GM19452 (cell line): ENCODE measurements around the gene RXRA.

ENCODE experiments used
- ATAC-seq: cut with Tn5 transposase; IDR thresholded peaks from one replicate; pipeline ENCODE4 v1.9.1; 2021; ENCODE audit not compliant: unreplicated experiment

The RXRA gene

DNA sequence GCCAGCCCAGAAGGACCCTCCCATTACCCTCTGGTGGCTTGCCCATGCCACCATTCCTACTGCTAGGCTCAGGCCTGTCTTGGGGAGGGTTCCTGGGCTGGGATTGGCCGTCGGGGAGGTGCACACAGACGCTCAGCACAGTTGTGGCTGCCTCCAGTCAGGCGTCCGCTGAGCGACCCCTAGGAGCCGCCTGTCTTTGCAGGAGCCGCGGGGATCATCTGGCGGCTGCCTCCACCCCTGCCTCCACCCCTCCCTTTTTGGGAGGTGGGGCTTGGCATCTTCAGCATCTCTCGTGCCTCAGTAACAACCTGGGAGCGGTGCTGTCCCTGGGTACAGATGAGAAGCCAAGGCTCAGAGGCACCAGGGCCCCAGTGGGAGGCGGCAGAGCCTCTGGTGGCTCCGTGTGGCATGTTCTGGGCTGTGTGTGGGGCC, 39.6 kb downstream of the RXRA start:
- no peak for ATAC-seq

DNA sequence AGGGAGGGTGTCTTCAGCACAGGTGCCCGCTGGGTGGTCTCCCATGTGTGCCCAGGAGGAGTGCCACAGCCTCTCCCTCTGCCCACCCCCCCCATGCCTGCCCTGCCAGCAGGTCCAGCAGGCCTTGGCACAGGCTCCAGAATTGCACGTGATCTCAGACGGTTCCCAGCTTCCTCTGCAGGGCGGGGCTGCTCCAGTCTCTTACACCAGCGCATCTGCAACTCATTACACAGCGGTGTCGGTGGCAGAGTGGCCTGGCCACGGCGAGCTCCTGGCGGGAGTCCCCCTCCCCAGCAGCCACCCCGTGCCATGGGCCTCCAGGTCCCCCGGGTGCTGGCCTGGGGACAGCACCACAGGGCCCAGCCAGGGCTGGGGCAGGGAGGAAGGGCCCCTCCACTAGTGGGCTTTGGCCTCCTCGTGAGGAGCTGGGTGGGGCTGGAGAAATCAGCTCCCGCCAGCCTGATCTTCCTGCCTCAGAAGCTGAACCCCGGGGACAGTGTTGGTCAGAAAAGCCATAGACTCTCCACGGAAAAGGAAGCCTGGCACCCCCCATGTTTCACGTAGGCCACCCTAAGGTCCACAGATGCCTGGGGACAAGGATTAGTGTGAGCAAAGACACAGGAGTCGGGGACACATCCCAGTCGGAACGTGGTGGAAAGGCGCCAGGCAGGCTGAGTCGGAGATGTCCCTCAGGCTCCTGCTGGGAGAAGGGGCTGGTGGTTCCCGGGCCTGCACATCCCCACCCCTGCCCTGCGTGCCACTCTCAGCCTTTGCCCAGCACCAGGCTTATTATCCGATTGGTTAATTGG, 40.2 kb downstream of the RXRA start:
- ATAC-seq: no peak

DNA sequence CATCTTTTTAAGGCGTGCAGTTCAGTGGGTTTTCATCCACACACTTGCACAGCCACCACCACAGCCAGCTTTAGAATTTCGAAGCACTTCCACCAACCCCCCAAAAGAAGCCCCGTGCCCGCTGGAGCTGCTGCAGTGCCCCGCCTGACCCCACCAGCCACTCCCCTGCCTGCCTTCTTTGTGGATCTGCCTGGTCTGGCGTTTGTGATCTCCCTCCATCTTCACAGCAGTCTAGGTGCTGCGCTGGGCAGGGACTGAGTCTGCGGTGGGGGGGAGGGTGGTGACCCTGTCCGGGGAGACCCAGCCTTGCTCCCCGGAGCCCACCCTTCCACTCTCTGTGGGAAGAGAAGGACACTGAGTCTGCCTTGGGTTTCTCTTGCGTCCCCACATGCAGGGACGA, 40.8 kb downstream of the RXRA start:
- no peak for ATAC-seq

DNA sequence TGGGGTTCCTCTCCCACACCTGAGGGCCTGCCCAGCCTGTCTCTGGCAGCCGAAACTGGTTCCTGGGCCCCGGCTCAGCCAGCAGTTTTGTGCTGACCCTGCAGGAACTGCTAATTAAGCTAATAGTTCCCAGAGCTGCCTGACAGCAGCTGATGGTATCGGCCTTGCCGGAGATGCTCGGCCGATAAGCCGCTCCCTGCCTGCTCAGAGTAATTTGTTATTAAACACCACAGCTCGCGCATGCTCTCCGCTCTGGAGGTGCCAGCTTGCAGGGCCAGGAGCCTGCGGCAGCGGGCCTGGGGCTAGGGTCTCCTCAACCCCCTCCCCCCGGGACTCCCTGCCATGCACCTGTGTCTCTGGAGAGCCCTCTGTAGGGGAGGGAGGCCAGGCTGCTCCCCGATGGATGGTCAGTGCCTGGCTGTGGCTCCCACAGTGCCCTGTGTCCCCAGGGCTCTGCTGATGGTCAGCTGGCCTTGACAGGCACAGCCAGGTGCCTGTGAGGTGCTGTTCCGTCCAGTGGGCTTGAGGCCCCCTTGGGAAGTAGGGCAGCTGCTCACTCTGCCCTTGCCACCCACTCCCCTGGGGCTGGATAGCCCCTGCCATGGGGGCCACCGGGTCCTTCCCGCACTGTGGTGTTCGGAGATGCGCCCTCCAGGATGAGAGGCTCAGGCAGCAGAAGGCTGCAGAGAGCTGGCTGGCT, 41.7 kb downstream of the RXRA start:
- ATAC-seq: no peak

GRCh38 chr9:134368571-134368970, 42.3 kb downstream of the RXRA start:
- ATAC-seq: no peak

DNA sequence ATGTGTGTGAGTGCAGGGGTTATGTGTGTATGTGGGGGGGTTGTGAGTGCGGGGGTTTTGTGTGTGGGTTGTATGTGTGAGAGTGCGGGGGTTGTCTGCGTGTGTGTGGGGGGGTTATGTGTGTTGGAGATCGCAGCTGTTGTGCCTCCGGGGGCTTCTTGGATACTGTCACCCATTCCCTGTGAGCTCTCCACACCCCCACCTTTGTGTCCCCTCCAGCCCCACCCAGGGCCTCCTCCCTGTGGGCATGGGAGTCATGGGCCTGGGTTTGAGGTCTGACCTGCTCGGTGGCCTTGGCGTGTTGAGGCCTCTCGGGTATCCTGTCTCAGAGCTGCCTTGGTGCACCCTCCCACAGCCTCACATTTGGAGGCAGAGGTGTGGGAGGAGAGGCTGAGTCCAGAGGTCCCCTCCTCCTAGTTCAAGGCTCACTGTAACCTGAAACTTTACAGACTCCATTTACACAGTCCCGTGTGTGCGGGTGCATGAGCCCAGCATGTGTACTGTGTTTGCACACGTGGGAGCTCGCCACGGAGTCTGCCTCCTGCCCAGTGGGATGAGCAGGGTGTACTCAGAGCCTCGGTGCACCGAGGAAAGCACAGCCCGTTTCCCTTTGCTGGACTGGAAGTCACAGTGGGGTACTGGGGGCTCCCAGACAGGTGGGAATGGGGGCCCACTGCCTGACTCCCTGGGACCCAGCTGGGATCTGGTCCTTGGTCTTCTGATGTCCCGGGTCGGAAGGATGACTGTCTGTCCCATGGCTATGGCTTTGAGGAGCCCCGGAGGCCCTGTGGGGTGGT, 43.4 kb downstream of the RXRA start:
- no peak for ATAC-seq

DNA sequence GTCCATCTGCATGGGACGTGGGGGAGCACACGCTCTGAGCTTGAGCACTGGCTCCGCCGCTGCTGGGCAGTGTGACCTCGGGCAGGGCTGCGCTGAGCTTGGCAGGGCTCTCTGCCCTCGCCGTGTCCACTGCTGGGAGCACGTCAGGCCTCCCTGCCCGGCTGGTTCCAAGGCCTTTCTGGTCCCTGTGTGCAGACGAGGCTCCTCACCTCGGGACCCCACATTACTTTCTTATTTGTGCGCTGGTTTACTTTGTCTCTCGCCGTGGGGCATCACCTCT, 43.9 kb downstream of the RXRA start:
- ATAC-seq: no peak

DNA sequence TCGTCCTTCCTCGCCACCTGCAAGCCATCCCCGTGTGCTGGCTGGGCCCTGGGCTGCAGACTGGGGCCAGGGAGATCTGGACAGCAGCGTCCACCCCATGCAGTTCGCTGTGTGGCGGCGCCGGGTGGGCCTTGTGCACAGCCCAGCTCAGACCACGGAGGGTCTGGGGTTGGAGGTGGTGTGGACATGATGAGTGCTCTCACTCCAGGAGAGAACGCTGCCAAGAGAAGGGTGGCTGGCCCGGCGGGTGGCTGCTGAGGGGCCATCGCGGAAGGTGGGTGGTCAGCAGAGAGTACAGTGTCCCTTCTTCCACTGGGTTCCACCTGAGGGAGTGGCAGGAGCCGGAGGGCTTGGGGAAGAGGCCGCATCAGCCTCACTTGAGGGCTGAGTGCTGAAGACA, 44.4 kb downstream of the RXRA start:
- no peak for ATAC-seq

- no peak for ATAC-seq
These were observed 45.5 kb downstream of the RXRA start for GRCh38 chr9:134371731-134372130.

GRCh38 chr9:134372581-134373267, 46.5 kb downstream of the RXRA start:
- ATAC-seq: no peak

- no peak for ATAC-seq
These were observed 47.0 kb downstream of the RXRA start for GRCh38 chr9:134373269-134373668.

GRCh38 chr9:134373953-134374300, 47.7 kb downstream of the RXRA start:
- ATAC-seq: no peak

DNA sequence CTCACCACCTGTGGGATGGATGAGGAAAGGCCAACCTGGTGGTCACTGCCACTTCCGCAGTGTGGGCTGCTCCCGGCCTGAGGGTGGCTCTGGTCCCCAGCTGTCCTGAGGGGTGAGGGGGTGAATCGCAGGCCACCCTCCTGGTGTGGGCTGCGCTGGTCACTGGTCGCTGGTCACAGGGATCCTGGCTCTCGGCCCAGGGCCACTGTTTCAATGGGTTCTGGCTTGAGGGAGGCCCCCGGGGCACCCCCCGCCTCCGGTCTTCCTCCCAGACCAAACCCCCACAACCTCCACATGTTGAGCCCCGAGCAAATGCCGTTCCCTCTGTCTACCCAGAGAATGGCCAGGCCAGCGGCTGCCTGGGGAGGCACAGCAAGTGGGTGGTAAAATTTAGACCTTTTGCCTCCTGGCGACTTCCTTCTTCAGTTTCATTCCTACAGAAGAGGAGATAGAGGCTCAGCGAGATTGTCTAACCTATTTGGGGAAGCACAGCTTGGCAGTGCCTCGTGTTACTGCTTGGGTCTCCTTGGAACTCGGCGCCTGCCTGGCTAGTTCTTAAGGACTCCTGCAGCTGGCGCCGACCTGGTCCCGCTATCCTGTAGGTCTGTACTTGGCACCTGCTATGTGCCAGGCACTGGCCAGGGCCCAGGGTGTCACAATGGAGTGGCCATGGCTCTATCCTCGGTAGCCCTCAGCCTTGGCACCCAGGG, 48.2 kb downstream of the RXRA start:
- ATAC-seq: no peak

- ATAC-seq: no peak
These were observed 48.7 kb downstream of the RXRA start for GRCh38 chr9:134375011-134375390.

DNA sequence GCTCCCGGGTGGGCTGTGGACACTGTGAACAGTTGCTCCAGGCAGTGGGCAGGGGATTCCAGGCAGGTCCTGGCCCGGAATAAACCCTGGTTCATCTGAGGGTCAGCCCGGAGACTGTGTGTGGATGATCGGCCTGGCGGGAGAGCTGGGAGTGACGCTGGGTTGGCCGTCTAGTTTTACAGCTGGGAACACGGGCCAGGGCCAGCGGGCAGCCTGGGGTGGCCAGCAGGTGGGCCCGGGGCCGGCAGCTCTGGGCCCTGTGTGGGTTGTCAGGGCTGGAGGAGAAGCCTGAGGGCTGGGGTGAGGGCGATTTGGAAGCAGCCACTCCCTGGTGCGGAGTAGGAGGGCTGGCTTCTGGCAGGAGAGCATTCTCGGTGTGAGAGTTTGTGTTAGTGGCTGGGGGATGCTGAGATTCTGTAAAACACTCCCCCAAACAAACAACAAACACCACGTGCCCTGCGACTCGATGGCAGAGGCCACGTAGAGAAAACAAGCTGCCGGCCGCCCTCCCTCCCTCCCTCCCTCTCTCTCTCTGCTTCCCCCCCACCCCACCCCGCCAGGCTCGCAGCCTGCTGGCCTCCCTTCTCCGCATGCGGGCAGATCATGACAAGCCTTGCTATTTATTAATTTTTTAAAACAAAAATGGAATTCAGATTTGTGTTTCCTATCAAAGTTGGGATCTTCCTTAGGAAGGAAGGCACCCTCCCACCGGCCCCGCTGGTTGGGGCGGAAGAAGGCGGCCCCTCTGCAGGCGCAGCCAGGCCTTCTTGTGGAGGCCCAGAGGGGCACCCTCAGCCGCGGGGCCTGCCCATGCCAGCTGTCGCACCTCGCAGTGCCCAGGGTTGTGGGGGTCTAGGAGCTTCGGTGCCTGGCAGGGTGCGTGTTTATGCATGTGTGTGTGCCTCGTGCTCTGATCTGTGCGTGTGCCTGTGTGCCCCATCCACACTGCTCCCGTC, 49.5 kb downstream of the RXRA start:
- no peak for ATAC-seq

- ATAC-seq: no peak
These were observed 50.3 kb downstream of the RXRA start for GRCh38 chr9:134376386-134377142.

- no peak for ATAC-seq
These were observed 50.9 kb downstream of the RXRA start for GRCh38 chr9:134377143-134377484.

GRCh38 chr9:134377976-134378375, 51.7 kb downstream of the RXRA start:
- no peak for ATAC-seq

DNA sequence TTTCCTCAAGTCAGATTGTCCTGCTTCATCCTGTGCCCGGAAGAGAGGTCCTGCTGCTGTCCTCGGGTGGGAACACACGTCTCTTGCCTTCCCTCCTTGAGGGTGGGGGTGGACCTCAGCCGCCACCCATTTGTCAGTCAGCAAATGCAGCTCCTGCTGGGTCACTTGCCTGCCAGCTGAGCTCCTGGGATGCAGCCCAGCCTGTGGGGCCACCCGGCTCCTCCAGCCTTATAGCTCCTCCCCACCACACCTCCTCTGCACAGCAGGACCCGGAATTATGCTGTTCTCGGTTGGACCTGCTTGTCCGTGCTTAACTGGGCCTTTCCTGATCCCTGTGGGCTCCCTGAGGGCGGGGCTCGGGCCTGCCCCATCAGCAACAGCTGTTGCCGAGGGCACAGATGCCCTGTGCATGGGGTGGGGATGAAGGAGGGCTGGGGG, 52.7 kb downstream of the RXRA start:
- no peak for ATAC-seq
